Adipocyte (in vitro differentiated cells): ENCODE data around the gene SARDH.
"Not testable (repeated sequence)": the region's sequence is repeated elsewhere in the genome, so short reads cannot be mapped to it uniquely, and the experiment has no call there.

ENCODE experiments used
- DNase-seq: peaks from one replicate; pipeline ENCODE4 v3.0.0-alpha.2; 2015; ENCODE audit warnings: low read depth
- H3K27me3 ChIP-seq: replicated peaks from 2 replicates; pipeline ENCODE4 v1.7.0; 2013; ENCODE audit warnings: mild to moderate bottlenecking, low read length, moderate library complexity; ENCODE audit not compliant: control insufficient read depth, insufficient read depth
- H3K36me3 ChIP-seq: 2 replicates; pipeline ENCODE4 v1.7.0; 2013; ENCODE audit warnings: low read length, mild to moderate bottlenecking, moderate library complexity; ENCODE audit not compliant: control insufficient read depth, insufficient read depth, severe bottlenecking
- H3K4me1 ChIP-seq: 2 replicates; pipeline ENCODE4 v1.7.0; 2013; ENCODE audit warnings: mild to moderate bottlenecking, low read length, moderate library complexity; ENCODE audit not compliant: control insufficient read depth, insufficient read depth
- H3K4me3 ChIP-seq: 2 replicates; pipeline ENCODE4 v1.7.0; 2013; ENCODE audit warnings: mild to moderate bottlenecking, low read length, moderate library complexity
- H3K9ac ChIP-seq: 2 replicates; pipeline ENCODE4 v1.7.0; 2013; ENCODE audit warnings: mild to moderate bottlenecking, low read length, moderate library complexity
- H3K9me3 ChIP-seq: 2 replicates; pipeline ENCODE4 v1.7.0; 2013; ENCODE audit warnings: mild to moderate bottlenecking, low read length, moderate library complexity; ENCODE audit not compliant: control insufficient read depth

SARDH gene

DNA sequence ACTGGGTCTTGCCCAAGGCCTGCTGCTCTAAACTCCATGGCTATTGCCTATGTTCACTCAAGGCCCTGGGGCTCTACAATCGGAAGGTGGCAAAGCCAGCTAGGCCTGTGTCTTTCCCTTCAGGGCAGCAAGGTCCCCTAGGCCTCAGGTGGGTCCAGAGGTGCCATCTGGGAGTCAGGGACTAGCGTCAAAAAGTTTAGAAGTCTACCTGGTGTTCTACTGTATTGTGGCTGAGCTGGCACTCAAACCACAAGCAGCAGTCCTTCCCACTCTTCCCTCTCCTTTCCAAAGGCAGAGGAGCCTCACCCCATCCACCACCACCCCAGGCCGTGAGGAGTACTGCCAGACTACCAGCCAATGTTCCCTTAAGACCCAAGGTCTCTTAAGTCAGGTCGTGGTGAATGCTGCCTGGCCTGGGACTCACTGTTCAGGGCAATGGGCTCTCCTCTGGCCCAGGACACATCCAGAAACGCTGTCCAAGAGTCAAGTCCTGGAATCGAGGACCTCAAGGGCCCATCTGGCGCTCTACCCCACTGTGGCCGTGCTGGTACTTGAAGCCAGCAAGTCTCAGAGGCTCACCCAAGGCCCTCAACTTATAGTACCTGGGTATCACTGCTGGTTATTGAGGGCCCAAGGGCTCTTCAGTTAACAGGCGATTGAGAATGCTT lies 13.0 kb upstream of the SARDH start:
- no peak for DNase-seq
- peaks cover 4% of the 10 kb centered on the region for H3K4me1 ChIP-seq
- peaks cover 29% of the 10 kb centered on the region for H3K9me3 ChIP-seq
- peaks cover 31% of the 10 kb centered on the region for H3K27me3 ChIP-seq
- H3K36me3 ChIP-seq = no peaks in the 10 kb centered on the region
- no peak overlapping the region for H3K9ac ChIP-seq
- no peak overlapping the region for H3K4me3 ChIP-seq

DNA sequence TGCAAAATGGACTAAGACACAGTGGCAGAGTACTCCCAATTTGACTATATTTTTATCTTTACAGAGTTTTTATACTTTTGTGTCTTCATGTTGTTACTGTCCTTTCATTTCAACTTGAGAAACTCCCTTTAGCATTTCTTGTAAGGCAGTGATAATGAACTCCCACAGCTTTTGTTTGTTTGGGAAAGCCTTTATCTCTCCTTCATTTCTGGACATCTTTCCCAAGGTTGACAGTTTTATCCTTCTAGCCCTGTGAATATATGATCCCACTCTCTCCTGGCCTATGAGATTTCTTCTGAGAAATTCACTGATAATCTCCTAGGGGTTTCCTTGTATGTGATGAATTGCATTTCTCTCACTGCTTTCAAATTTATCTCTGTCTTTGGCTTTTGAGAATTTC lies 9.2 kb upstream of the SARDH start:
- Histone ChIP-seq H3K9me3 (peaks cover 30% of the 10 kb centered on the region), H3K9ac (no peak overlapping the region), H3K4me1 (no peaks in the 10 kb centered on the region), H3K27me3 (peaks cover 22% of the 10 kb centered on the region), H3K4me3 (no peak overlapping the region), H3K36me3 (no peaks in the 10 kb centered on the region)
- no peak for DNase-seq

DNA sequence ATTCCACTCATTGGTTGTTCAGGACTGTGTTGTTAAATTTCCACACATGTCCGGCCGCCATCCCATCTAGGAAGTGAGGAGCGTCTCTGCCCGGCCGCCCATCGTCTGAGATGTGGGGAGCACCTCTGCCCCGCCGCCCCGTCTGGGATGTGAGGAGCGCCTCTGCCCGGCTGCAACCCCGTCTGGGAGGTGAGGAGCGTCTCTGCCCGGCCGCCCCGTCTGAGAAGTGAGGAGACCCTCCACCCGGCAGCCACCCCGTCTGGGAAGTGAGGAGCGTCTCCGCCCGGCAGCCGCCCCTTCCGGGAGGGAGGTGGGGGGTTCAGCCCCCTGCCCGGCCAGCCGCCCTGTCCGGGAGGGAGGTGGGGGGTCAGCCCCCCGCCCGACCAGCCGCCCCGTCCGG lies 6.4 kb upstream of the SARDH start:
- H3K4me3 ChIP-seq, H3K36me3 ChIP-seq, DNase-seq, H3K4me1 ChIP-seq, H3K9ac ChIP-seq: not testable (repeated sequence)
- Histone ChIP-seq H3K27me3 (peaks cover 20% of the 10 kb centered on the region), H3K9me3 (peaks cover 27% of the 10 kb centered on the region)

DNA sequence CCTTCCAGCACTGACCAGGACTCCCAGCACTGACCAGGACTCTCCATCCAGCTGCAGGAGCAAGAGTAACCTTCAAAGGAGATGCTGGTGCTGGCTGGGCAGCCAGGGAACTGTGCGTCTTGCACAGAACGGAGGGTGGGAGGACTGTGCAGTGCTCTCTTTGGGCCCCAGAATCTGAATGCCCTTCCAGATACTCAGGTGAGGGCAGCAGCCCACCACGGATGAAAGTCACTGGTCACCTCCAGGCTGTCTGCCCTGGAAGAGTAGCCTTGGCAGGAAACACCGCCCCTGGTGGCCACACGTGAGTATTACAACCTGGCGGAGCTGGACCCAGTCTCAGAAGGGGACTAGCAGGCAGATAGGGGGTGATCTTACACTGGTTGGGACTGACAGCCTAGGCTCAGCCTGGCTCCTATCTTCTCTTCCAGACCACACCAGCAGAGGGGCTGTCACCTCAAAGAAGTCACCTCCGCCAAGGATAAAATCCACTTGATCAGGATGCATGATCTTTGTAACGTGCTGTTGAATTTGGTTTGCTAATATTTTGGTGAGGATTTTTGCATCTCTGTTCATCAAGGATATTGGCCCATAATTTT lies 4.8 kb upstream of the SARDH start:
- Histone ChIP-seq H3K36me3 (no peaks in the 10 kb centered on the region), H3K4me1 (peaks cover 2% of the 10 kb centered on the region), H3K4me3 (no peak overlapping the region), H3K27me3 (peaks cover 15% of the 10 kb centered on the region), H3K9me3 (peaks cover 18% of the 10 kb centered on the region), H3K9ac (no peak overlapping the region)
- peak; percentile 85 for DNase-seq

DNA sequence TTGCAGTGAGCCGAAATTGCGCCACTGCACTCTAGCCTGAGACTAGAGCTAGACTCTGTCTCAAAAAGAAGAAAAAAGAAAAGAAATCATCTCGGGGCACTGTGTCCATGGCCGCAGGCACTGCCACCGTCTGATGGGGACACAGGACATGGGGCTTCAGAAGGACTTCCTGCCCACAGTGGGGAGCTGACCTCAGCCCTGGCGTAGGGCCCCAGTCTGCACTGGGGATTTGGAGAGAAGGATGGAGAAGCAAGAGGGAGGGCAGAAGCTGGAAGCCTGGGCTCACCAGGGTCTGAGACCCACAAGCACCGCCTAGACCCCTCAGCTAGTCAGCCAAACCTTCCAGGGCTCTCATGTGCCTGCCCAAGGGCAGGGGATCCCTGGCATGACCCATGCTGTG lies 4.1 kb upstream of the SARDH start:
- peaks cover 16% of the 10 kb centered on the region for H3K9me3 ChIP-seq
- H3K27me3 ChIP-seq = peaks cover 11% of the 10 kb centered on the region
- H3K4me3 ChIP-seq = no peak overlapping the region
- no peak overlapping the region for H3K9ac ChIP-seq
- DNase-seq = no peak
- H3K36me3 ChIP-seq = no peaks in the 10 kb centered on the region
- H3K4me1 ChIP-seq = peaks cover 6% of the 10 kb centered on the region

DNA sequence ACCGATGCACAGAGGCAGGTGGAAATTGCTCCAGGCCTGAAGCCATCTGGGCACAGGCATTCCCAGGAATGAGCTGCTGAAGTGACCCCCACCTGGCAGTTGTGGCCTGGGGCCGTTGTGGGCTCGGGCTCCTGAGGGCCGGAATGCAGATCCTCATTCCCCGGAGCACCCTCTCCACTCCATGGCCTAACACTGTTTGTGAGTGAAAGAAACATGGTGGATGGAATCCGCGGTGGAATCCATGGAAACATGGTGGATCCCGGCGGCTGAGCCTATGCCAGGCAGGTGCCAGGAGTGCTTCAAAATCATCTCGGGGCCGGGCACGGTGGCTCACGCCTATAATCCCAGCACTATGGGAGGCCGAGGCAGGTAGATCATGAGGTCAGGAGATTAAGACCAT lies 3.6 kb upstream of the SARDH start:
- H3K9me3 ChIP-seq = peaks cover 12% of the 10 kb centered on the region
- no peak for DNase-seq
- H3K9ac ChIP-seq = no peak overlapping the region
- H3K36me3 ChIP-seq = no peaks in the 10 kb centered on the region
- peaks cover 11% of the 10 kb centered on the region for H3K27me3 ChIP-seq
- H3K4me3 ChIP-seq = no peak overlapping the region
- peaks cover 6% of the 10 kb centered on the region for H3K4me1 ChIP-seq

DNA sequence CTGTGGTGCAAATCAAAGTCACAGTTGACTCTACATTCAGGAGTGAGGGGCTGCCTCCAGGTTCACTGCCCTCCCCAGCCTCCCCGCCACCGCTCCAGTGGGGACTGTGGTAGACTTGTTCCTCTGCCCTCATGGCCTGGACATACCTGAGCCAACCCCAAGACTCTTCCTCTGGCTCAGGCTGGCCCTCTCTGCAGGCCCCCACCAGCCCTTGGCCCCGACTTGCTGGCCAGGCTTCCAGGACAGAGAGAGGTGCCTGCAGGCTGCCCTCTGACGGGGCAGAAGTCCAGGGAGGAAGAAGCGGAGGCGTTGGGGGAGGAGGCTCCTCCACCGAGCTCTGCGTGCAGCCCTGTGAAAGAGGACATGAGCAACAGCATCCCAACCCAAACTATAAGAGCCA lies 2.8 kb upstream of the SARDH start:
- Histone ChIP-seq H3K9ac (no peak overlapping the region), H3K9me3 (peaks cover 4% of the 10 kb centered on the region), H3K4me3 (no peak overlapping the region), H3K36me3 (no peaks in the 10 kb centered on the region), H3K27me3 (peaks cover 9% of the 10 kb centered on the region), H3K4me1 (peaks cover 6% of the 10 kb centered on the region)
- no peak for DNase-seq

DNA sequence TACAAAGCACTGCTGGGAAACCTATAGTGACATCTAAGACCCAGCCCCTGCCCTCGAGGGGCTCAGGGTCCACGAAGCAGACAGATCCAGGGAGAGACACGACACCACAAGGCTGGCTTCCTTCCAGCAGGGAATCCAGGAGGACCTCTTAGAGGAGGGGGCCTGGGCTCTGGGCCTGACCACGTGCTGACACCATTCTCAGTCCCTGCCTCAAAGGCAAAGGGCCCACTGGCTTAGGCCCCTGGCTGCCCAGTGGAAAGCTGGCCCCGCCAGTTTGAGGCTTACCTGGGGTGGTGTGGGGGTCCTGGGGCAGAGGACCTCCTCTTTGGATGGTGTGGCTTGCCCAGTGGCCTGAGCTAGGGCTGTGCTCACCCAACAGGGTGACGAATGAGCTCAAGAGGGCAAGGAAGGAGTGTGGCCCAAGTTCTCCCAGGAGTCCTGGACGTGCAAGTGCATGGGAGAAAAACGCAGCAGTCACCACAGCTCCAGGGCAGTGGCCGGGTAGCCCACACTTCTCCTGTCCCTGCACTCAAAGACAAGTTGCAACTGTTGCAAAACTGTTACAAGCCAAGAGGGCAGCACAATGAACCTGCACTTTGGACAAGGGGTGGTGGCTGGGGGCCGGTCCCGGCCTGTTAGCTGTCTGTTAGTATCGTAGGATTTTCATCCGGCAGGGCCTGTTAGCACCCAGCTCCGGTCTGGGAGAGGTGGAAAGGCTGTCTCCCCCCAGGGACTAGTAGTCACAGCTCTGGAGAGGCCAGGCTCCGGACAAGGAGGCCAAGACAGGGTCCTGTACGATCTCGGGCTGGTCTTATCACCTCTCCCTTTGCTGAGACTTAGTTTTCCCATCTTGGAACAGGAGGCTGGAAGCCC lies 1.5 kb upstream of the SARDH start:
- no peak overlapping the region for H3K4me3 ChIP-seq
- peaks cover 9% of the 10 kb centered on the region for H3K27me3 ChIP-seq
- H3K4me1 ChIP-seq = peaks cover 6% of the 10 kb centered on the region
- H3K9me3 ChIP-seq = no peaks in the 10 kb centered on the region
- H3K36me3 ChIP-seq = no peaks in the 10 kb centered on the region
- DNase-seq = no peak
- H3K9ac ChIP-seq = no peak overlapping the region

DNA sequence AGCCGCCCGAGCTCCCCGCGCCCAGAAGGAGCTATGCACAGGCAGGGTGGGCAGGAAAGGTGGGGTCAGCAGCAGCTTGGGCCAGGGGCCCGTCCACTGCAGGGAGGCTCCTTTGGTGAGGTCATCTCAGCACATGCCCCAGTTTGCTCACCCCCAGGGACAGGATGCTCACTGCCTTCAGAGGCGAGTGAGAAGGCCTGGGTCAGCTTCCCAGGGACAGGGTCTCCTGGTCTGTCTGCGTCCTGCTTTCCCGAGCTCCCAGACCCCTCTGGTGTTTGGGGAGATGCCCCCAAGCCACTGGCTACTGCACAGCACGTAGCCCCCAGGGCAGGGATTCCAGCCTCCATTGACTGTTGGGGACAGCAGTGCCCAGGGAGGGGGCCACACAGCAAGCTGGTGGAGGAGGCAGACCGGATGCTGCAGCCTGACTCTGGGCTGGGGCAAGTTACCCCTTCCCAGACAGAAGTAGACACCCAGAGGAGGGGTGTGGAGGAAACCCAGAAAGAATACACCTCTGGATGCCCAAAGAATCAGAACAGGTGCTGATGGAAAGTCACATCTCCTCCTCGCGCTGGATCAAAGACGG lies 581 bp upstream of the SARDH start:
- Histone ChIP-seq H3K4me3 (no peak overlapping the region), H3K4me1 (peaks cover 6% of the 10 kb centered on the region), H3K9me3 (no peaks in the 10 kb centered on the region), H3K27me3 (peaks cover 9% of the 10 kb centered on the region), H3K9ac (no peak overlapping the region), H3K36me3 (no peaks in the 10 kb centered on the region)
- no peak for DNase-seq

DNA sequence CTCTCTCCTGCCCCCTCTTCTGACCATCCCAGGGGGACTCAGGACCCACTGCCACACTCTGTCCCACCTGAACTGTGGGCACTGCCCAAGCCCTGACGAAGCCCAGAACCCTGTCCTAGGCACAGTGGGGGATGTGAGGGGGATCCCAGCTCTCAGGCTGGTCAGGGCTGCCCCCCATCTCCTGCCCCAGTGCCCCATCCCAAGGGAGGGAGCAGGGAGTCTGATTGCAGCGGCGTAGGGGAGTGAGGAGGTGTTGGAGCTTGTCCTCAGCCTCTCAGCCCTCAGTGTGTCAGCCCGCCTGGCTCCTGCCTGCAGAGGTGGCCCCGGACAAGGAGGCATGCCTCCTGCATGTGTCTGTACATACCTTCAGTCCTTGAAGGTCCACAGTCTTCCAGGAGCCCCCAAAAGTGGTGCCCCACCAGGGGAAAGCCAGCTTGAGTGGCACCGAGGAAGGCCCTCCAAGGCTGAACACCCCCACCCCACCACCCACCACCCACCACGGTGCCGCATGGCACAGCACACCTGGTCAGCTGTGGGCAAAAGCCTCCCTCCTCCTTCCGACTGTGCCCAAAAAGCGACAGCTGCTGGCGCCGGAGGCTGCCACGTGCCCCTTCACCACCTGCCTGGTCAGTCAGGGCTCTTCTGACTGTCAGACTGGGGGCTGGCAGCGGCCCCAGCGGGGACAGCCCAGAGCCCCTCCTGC lies 930 bp downstream of the SARDH start:
- Histone ChIP-seq H3K9me3 (no peaks in the 10 kb centered on the region), H3K4me3 (no peak overlapping the region), H3K4me1 (peaks cover 6% of the 10 kb centered on the region), H3K27me3 (peaks cover 9% of the 10 kb centered on the region), H3K36me3 (no peaks in the 10 kb centered on the region), H3K9ac (no peak overlapping the region)
- DNase-seq = no peak

DNA sequence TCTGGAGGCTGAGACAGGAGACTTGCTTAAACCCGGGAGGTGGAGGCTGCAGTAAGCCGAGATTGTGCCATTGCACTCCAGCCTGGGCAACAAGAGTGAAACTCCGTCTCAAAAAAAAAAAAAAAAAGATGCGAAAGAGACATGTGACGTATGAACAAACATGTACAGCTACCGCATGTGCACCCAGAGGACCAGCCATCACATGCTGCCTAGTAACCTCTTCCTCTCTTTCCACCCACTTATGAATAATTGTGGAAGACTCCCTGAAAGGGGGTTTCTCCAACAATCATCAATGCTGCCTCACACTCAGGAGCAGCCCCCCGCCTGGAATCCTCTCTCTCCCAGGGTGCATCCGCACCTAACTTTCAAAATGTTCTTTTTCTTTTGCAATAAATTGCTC lies 2.2 kb downstream of the SARDH start:
- Histone ChIP-seq H3K4me3 (no peak overlapping the region), H3K9ac (no peak overlapping the region), H3K9me3 (no peaks in the 10 kb centered on the region), H3K4me1 (peaks cover 6% of the 10 kb centered on the region), H3K36me3 (no peaks in the 10 kb centered on the region), H3K27me3 (peaks cover 3% of the 10 kb centered on the region)
- no peak for DNase-seq
